ENCODE measurements around the gene WDR27.
"Not testable (repeated sequence)": the region's sequence is repeated elsewhere in the genome, so short reads cannot be mapped to it uniquely, and the experiment has no call there.

WDR27 gene

GRCh38 chr6:169469028-169469427, 232.8 kb downstream of the WDR27 start:
- no peak for DNase-seq

GRCh38 chr6:169467755-169468154, 234.1 kb downstream of the WDR27 start:
- not testable (repeated sequence) for DNase-seq

GRCh38 chr6:169466256-169466655, 235.6 kb downstream of the WDR27 start:
- not testable (repeated sequence) for DNase-seq

- no peak for DNase-seq
These were observed 244.1 kb downstream of the WDR27 start for GRCh38 chr6:169457762-169458161.

- no peak for DNase-seq
These were observed 245.0 kb downstream of the WDR27 start for GRCh38 chr6:169456840-169457239.

GRCh38 chr6:169455470-169455869, 246.4 kb downstream of the WDR27 start:
- no peak for DNase-seq

- DNase-seq: no peak
These were observed 247.0 kb downstream of the WDR27 start for GRCh38 chr6:169454872-169455204.

- DNase-seq: no peak
These were observed 247.5 kb downstream of the WDR27 start for GRCh38 chr6:169454204-169454871.

GRCh38 chr6:169452869-169453620, 248.8 kb downstream of the WDR27 start:
- no peak for DNase-seq

GRCh38 chr6:169452117-169452868, 249.5 kb downstream of the WDR27 start:
- no peak for DNase-seq

- DNase-seq: no peak
These were observed 250.6 kb downstream of the WDR27 start for GRCh38 chr6:169451065-169451838.

- DNase-seq: no peak
These were observed 251.7 kb downstream of the WDR27 start for GRCh38 chr6:169450097-169450496.

- DNase-seq: no peak
These were observed 252.6 kb downstream of the WDR27 start for GRCh38 chr6:169449221-169449620.

- DNase-seq: no peak
These were observed 255.9 kb downstream of the WDR27 start for GRCh38 chr6:169445661-169446581.

- no peak for DNase-seq
These were observed 256.6 kb downstream of the WDR27 start for GRCh38 chr6:169445227-169445626.

- DNase-seq: no peak
These were observed 260.5 kb downstream of the WDR27 start for GRCh38 chr6:169441292-169441691.

- no peak for DNase-seq
These were observed 262.1 kb downstream of the WDR27 start for GRCh38 chr6:169439710-169440109.

GRCh38 chr6:169434554-169434953, 267.3 kb downstream of the WDR27 start:
- DNase-seq: not testable (repeated sequence)

GRCh38 chr6:169429001-169429400, 272.8 kb downstream of the WDR27 start:
- no peak for DNase-seq

GRCh38 chr6:169428532-169428931, 273.3 kb downstream of the WDR27 start:
- DNase-seq: no peak

- no peak for DNase-seq
These were observed 274.0 kb downstream of the WDR27 start for GRCh38 chr6:169427856-169428255.

- DNase-seq: no peak
These were observed 275.2 kb downstream of the WDR27 start for GRCh38 chr6:169426611-169427010.
